K562 (cell line): ENCODE results near the gene DSTYK. TPM values are rescaled to one million over a fixed set of nuclear protein-coding genes. Genes with fewer than 3 reads are reported as not detected.

Experiments
- ATAC-seq: fragments of 200-7000 bp; cut with Tn5 transposase; 3 replicates; pipeline ENCODE4 v1.9.1; 2020; ENCODE audit warnings: moderate library complexity
- BruUV-seq: library from RNA; stranded (reverse); fragments of 400-500 nt; replicated peaks from 2 replicates; lab custom pipeline; 2021; lab: Mats Ljungman, UMichigan
- CTCF ChIA-PET: fragments of 300-600 bp; formaldehyde crosslinking; extraction: SDS; loops from one replicate; lab custom pipeline; 2021; ENCODE audit warnings: low intra/inter-chr PET ratio; lab: Yijun Ruan, JAX
- POLR2A ChIA-PET: fragments of 300-600, 350-650 bp; sonication (Branson Sonifier 250); formaldehyde crosslinking; extraction: SDS; loops from one replicate; lab custom pipeline; 2021; ENCODE audit warnings: antibody characterized with exemption, inconsistent platforms; lab: Yijun Ruan, JAX
- DNase-seq, 4 experiments: peaks; one replicate each; pipeline versions ENCODE4 v3.0.0 to v3.0.0-alpha.2; 2011 to 2018; ENCODE audit warnings: low spot score in 3 of 4, mixed read lengths in 3 of 4; ENCODE audit errors: extremely low read depth in 1 of 4
- FAIRE-seq: peaks from 2 replicates; lab custom pipeline; 2011; peaks lifted over from hg19 to GRCh38; lab: Jason Lieb, UNC
- H2AFZ ChIP-seq: 2 replicates; pipeline ENCODE4 v1.6.0; 2011; ENCODE audit warnings: low read depth, low read length, control low read depth, inconsistent platforms
- H3K27ac ChIP-seq: fragments of 200-600 bp; 3 replicates; pipeline ENCODE4 v1.8.0; 2011; ENCODE audit warnings: low read depth, mild to moderate bottlenecking, control low read depth, inconsistent platforms, low read length, moderate library complexity, mixed read lengths; ENCODE audit errors: extremely low read depth
- H3K27me3 ChIP-seq, 2 experiments: fragments of 300-600 bp in 1 of 2; 2 replicates in 1 of 2; 3 replicates in 1 of 2; pipeline versions ENCODE4 v1.6.0 to v1.8.0; 2011; ENCODE audit warnings: inconsistent platforms in 2 of 2, low read length in 2 of 2, mild to moderate bottlenecking in 1 of 2, mixed read lengths in 1 of 2, moderate library complexity in 1 of 2; ENCODE audit not compliant: control insufficient read depth in 2 of 2, insufficient read depth in 2 of 2
- H3K36me3 ChIP-seq: fragments of 300-600 bp; 3 replicates; pipeline ENCODE4 v1.8.0; 2011; ENCODE audit warnings: mild to moderate bottlenecking, low read length, inconsistent platforms; ENCODE audit not compliant: control insufficient read depth, insufficient read depth
- H3K4me1 ChIP-seq, 2 experiments: fragments of 200-600 bp in 1 of 2; replicated peaks in 1 of 2; 2 replicates in 1 of 2; 3 replicates in 1 of 2; pipeline versions ENCODE4 v1.5.1 to v1.8.0; 2011; ENCODE audit warnings: inconsistent platforms in 2 of 2, low read length in 2 of 2, mild to moderate bottlenecking in 1 of 2, mixed read lengths in 1 of 2, moderate library complexity in 1 of 2; ENCODE audit not compliant: control insufficient read depth in 2 of 2, insufficient read depth in 2 of 2
- H3K4me2 ChIP-seq: 2 replicates; pipeline ENCODE4 v1.6.1; 2011; ENCODE audit warnings: low read length, control low read depth, inconsistent platforms, mixed read lengths; ENCODE audit not compliant: insufficient read depth
- H3K4me3 ChIP-seq: fragments of 200-600 bp; sonication (generic), shearing (Covaris generic); 2 replicates; pipeline ENCODE4 v1.5.1; 2016; ENCODE audit warnings: control low read depth, inconsistent platforms
- H3K79me2 ChIP-seq: fragments of 200-600 bp; 3 replicates; pipeline ENCODE4 v1.8.0; 2011; ENCODE audit warnings: low read length, inconsistent platforms; ENCODE audit not compliant: control insufficient read depth, insufficient read depth
- H3K9ac ChIP-seq, 2 experiments: 2 replicates each; pipeline versions ENCODE4 v1.6.0 to v1.6.1; 2011; ENCODE audit warnings: low read depth in 2 of 2, low read length in 2 of 2, control low read depth in 1 of 2, inconsistent platforms in 1 of 2, mild to moderate bottlenecking in 1 of 2, mixed read lengths in 1 of 2; ENCODE audit not compliant: insufficient read depth in 1 of 2
- H3K9me1 ChIP-seq: one replicate; pipeline ENCODE4 v1.6.0; 2011; ENCODE audit warnings: inconsistent platforms, mild to moderate bottlenecking, low read length, moderate library complexity; ENCODE audit not compliant: control insufficient read depth, insufficient read depth
- H3K9me3 ChIP-seq: replicated peaks from 2 replicates; pipeline ENCODE4 v1.5.1; 2011; ENCODE audit warnings: low read depth, low read length, inconsistent platforms; ENCODE audit not compliant: control insufficient read depth, insufficient read depth
- H4K20me1 ChIP-seq: replicated peaks from 2 replicates; pipeline ENCODE4 v1.6.1; 2011; ENCODE audit warnings: low read length, inconsistent platforms, mixed read lengths; ENCODE audit not compliant: control insufficient read depth, insufficient read depth
- RCOR1 ChIP-seq, 2 experiments: IDR thresholded peaks; 2 replicates each; pipeline ENCODE4 v1.6.1; 2012; ENCODE audit warnings: low read depth in 2 of 2, low read length in 2 of 2, borderline replicate concordance in 1 of 2, improper control_type of control experiment in 1 of 2
- WGBS: fragments of 100-300 bp; shearing (Covaris generic); methylation state at CpG from one replicate; pipeline ENCODE4 v1.1.6; 2016; ENCODE audit warnings: low coverage, mixed read lengths; ENCODE audit not compliant: insufficient coverage; ENCODE audit errors: missing lambda C conversion rate; 5-methylcytosine and 5-hydroxymethylcytosine counted together
- in situ Hi-C: fragments of 300-500 bp; cut with MboI; formaldehyde crosslinking; loops from 4 replicates; pipeline ENCODE4 v1.15.0; 2018; ENCODE audit warnings: inconsistent platforms, mixed read lengths
- intact Hi-C: fragments of 100-400 bp; cut with micrococcal nuclease; formaldehyde crosslinking; loops from 2 replicates; pipeline ENCODE4 v1.14.2; 2022
- polyA plus RNA-seq, 8 experiments: library from polyadenylated mRNA; depleted of rRNA in 4 of 8; stranded (reverse) in 5 of 8; unstranded in 3 of 8; fragments of >200 nt; fragmentation: Nextera tagmentation in 2 of 8; fragmentation: Illumina TruSeq in 1 of 8; extraction: Ambion mirVana in 2 of 8; extraction: Trizol in 1 of 8; gene quantifications; 2 replicates each; pipeline versions ENCODE4 v1.2.1 to v1.2.3, GENCODE V29; 2011 to 2014; ENCODE audit warnings: inconsistent platforms in 1 of 8, missing spikeins in 1 of 8
- total RNA-seq, 7 experiments: library from RNA; depleted of rRNA in 6 of 7; stranded (reverse); fragments of >200 nt in 6 of 7; fragmentation: Illumina TruSeq in 2 of 7; extraction: Trizol in 2 of 7; gene quantifications; 2 replicates each; pipeline versions ENCODE4 v1.2.1 to v1.2.3, GENCODE V29; 2011 to 2021; ENCODE audit warnings: low replicate concordance in 1 of 7
- TF ChIP-seq, protein P1 (sequence below), 3 experiments: fragments of 200-800 bp in 1 of 3; sonication (Bioruptor generic) in 1 of 3; sonication (generic) in 1 of 3; formaldehyde crosslinking in 1 of 3; IDR thresholded peaks; 2 replicates each; pipeline versions ENCODE4 v1.6.1 to v1.8.0; 2016 to 2022; ENCODE audit warnings: mild to moderate bottlenecking in 2 of 3, missing compliant biosample characterization in 2 of 3, missing genetic modification characterization in 2 of 3, missing genetic modification reagents in 1 of 3
- TF ChIP-seq, protein P2 (sequence below): fragments of 450-650 bp; IDR thresholded peaks from 2 replicates; pipeline ENCODE4 v1.6.1; 2016

The DSTYK gene
- total and polyA plus RNA-seq, 9 of the 15 experiments (the other 6 are each of a cell fraction or from before 2014, with no cell fraction given), result 4.2 to 7.1 (median 6.2) TPM

DNA sequence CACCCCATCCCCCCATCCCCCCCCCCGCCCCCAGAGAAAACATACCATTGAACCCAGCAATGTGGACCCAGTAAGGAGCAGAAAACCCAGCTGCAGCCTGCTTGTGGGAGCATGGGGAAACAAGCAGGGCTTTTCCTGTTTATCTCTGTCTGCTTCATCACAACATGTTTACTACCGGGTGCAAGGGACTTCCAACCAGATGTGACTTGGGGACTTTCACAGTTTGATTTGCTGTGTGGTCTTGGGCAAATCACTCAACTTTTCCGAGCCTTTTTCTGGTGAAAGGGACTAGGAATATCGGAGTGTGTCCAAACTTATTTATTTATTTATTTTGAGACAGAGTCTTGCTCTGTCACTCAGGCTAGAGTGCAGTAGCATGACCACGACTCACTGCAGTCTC, 19.5 kb upstream of the DSTYK start:
- CTCF ChIA-PET, result interaction anchor here (1.4 kb wide), 1 partner anchor 95 kb away, joined by 4 read pairs; no protein-coding TSS in a partner anchor
- Histone ChIP-seq H3K4me2 (no peak overlapping the region), H3K9me3 (no peaks in the 10 kb centered on the region), H3K4me1 (peaks cover 27 to 32% of the 10 kb centered on the region in 2 experiments), H3K79me2 (no peaks in the 10 kb centered on the region), H3K9ac (no peak overlapping the region), H3K27me3 (peaks cover 0 to 13% of the 10 kb centered on the region in 2 experiments; a peak in 3 of 5 replicates), H3K9me1 (no peaks in the 10 kb centered on the region), H3K27ac (no peak overlapping the region), H2AFZ (no peak overlapping the region), H3K36me3 (no peaks in the 10 kb centered on the region), H3K4me3 (no peak overlapping the region), H4K20me1 (no peaks in the 10 kb centered on the region; the same call in 1 of the 2 replicates)
- 40% methylated on average over 5 of the region's 5 CpGs for WGBS
- DNase-seq (no peak), ATAC-seq (no peak)
- intact Hi-C loops (loop anchor here (2.0 kb wide), 1 partner anchor 94 kb away; no protein-coding TSS in a partner anchor), in situ Hi-C loops (no loop called here)
- POLR2A ChIA-PET, result interaction anchor here (1.5 kb wide), 1 partner anchor 12 kb away, joined by 5 read pairs; no protein-coding TSS in a partner anchor
- TF ChIP-seq, protein P1, sequence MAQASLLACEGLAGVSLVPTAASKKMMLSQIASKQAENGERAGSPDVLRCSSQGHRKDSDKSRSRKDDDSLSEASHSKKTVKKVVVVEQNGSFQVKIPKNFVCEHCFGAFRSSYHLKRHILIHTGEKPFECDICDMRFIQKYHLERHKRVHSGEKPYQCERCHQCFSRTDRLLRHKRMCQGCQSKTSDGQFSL (CRISPR knock-in tag; IDR thresholded peaks at IDR 0.05), result no peak
- TF ChIP-seq, protein P1 (tag; IDR thresholded peaks at IDR 0.05), result 0 out of 4 replicates have a peak, but pooled peaks of 1 of the 2 experiments have one; percentile 4
- TF ChIP-seq, protein P2, sequence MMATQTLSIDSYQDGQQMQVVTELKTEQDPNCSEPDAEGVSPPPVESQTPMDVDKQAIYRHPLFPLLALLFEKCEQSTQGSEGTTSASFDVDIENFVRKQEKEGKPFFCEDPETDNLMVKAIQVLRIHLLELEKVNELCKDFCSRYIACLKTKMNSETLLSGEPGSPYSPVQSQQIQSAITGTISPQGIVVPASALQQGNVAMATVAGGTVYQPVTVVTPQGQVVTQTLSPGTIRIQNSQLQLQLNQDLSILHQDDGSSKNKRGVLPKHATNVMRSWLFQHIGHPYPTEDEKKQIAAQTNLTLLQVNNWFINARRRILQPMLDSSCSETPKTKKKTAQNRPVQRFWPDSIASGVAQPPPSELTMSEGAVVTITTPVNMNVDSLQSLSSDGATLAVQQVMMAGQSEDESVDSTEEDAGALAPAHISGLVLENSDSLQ, result peak; percentile 31
- TF ChIP-seq RCOR1 (IDR thresholded peaks at IDR 0.05; ENCODE audit: borderline replicate concordance in 1 of 2, low read depth in 2 of 2, low read length in 2 of 2), result no peak
- TF ChIP-seq, all 486 proteins: peak for 2
- FAIRE-seq, result no peak
- BruUV-seq, result no TSS peak
